ENCODE measurements around the gene USP26.

USP26 gene, protein sequence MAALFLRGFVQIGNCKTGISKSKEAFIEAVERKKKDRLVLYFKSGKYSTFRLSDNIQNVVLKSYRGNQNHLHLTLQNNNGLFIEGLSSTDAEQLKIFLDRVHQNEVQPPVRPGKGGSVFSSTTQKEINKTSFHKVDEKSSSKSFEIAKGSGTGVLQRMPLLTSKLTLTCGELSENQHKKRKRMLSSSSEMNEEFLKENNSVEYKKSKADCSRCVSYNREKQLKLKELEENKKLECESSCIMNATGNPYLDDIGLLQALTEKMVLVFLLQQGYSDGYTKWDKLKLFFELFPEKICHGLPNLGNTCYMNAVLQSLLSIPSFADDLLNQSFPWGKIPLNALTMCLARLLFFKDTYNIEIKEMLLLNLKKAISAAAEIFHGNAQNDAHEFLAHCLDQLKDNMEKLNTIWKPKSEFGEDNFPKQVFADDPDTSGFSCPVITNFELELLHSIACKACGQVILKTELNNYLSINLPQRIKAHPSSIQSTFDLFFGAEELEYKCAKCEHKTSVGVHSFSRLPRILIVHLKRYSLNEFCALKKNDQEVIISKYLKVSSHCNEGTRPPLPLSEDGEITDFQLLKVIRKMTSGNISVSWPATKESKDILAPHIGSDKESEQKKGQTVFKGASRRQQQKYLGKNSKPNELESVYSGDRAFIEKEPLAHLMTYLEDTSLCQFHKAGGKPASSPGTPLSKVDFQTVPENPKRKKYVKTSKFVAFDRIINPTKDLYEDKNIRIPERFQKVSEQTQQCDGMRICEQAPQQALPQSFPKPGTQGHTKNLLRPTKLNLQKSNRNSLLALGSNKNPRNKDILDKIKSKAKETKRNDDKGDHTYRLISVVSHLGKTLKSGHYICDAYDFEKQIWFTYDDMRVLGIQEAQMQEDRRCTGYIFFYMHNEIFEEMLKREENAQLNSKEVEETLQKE

DNA sequence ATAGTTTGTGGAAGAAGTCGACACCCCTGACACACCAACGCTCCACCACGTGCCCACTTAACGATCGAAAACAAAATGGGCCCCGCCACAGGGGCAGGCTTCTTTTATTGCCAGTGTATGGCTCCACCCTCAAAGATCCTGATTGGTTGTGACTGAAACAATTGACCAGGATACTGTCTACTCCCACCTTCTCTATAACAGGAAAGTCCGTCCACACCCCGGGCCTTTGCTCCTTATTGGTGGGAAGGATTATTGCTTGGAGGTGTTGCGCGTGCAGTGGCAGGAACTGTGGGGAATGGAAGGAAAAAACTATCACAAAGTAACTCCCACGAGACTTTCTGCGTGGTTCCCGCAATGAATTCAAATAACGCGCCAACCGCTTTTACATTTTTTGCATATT, at the start of gene USP26:
Gene USP26 (minus strand): TSS at position 79 of the 400 bp plus-strand sequence. CDS start 68,889 bp downstream, outside the sequence.
- H4K20me1 ChIP-seq (ENCODE audit: control insufficient read depth, insufficient read depth, low read depth, low read length): no peaks in the 10 kb centered on the region
- H3K79me2 ChIP-seq (ENCODE audit: control insufficient read depth, low read length): no peaks in the 10 kb centered on the region
- H3K4me3 ChIP-seq (ENCODE audit: low read length): no peak within 1 kb of the TSS
- no peaks in the 10 kb centered on the region for H3K36me3 ChIP-seq (ENCODE audit: control insufficient read depth, low read length)
- H3K27ac ChIP-seq (ENCODE audit: low read depth, low read length): no peak within 1 kb of the TSS
- H3K4me1 ChIP-seq (ENCODE audit: control insufficient read depth, low read length): no peaks in the 10 kb centered on the region
- H3K9me2 ChIP-seq (replicated peaks; ENCODE audit: control insufficient read depth, low read length): no peaks in the 10 kb centered on the region
- H3F3A ChIP-seq (ENCODE audit: control insufficient read depth, insufficient read depth): no peaks in the 10 kb centered on the region
- H3K9me3 ChIP-seq (ENCODE audit: control insufficient read depth, insufficient read depth, low read length): no peaks in the 10 kb centered on the region
- no peak within 1 kb of the TSS for H3K4me2 ChIP-seq (ENCODE audit: low read length)
- TF ChIP-seq EZH2phosphoT487 (IDR thresholded peaks at IDR 0.05; ENCODE audit: borderline replicate concordance, low read length): no peak
- TF ChIP-seq, protein P1, sequence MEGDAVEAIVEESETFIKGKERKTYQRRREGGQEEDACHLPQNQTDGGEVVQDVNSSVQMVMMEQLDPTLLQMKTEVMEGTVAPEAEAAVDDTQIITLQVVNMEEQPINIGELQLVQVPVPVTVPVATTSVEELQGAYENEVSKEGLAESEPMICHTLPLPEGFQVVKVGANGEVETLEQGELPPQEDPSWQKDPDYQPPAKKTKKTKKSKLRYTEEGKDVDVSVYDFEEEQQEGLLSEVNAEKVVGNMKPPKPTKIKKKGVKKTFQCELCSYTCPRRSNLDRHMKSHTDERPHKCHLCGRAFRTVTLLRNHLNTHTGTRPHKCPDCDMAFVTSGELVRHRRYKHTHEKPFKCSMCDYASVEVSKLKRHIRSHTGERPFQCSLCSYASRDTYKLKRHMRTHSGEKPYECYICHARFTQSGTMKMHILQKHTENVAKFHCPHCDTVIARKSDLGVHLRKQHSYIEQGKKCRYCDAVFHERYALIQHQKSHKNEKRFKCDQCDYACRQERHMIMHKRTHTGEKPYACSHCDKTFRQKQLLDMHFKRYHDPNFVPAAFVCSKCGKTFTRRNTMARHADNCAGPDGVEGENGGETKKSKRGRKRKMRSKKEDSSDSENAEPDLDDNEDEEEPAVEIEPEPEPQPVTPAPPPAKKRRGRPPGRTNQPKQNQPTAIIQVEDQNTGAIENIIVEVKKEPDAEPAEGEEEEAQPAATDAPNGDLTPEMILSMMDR (IDR thresholded peaks at IDR 0.05; ENCODE audit: low read depth, low read length, poor library complexity, severe bottlenecking): no peak
- H3K27me3 ChIP-seq (ENCODE audit: control insufficient read depth, low read length): no peaks in the 10 kb centered on the region

DNA sequence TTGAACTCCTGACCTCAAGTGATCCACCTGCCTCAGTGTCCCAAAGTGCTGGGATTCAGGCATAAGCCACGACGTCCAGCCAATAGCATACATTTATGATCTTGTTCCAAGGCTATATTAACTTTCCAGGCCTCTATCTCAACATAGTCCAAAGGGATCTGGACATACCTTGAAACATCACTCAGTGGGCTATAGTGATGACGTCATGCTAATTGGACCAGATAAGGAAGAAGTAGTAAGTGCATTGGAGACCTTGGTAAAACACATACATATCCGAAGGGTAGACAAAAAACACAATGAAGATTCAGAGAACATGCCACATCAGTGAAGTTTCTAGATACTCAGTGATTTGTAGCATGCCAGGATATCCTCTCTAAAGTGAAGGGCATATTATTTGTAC, 37.4 kb upstream of the USP26 start:
- Histone ChIP-seq H3F3A (ENCODE audit: control insufficient read depth, insufficient read depth) (no peaks in the 10 kb centered on the region), H3K27ac (ENCODE audit: low read depth, low read length) (no peak overlapping the region), H3K4me2 (ENCODE audit: low read length) (no peak overlapping the region), H3K79me2 (ENCODE audit: control insufficient read depth, low read length) (no peaks in the 10 kb centered on the region), H3K9me3 (ENCODE audit: control insufficient read depth, insufficient read depth, low read length) (no peaks in the 10 kb centered on the region), H3K4me3 (ENCODE audit: low read length) (no peak overlapping the region), H3K27me3 (ENCODE audit: control insufficient read depth, low read length) (no peaks in the 10 kb centered on the region), H4K20me1 (ENCODE audit: control insufficient read depth, insufficient read depth, low read depth, low read length) (no peaks in the 10 kb centered on the region), H3K9me2 (replicated peaks; ENCODE audit: control insufficient read depth, low read length) (no peaks in the 10 kb centered on the region), H3K36me3 (ENCODE audit: control insufficient read depth, low read length) (no peaks in the 10 kb centered on the region), H3K4me1 (ENCODE audit: control insufficient read depth, low read length) (no peaks in the 10 kb centered on the region)
- TF ChIP-seq EZH2phosphoT487 (IDR thresholded peaks at IDR 0.05; ENCODE audit: borderline replicate concordance, low read length): no peak
- TF ChIP-seq, protein P1 (IDR thresholded peaks at IDR 0.05; ENCODE audit: low read depth, low read length, poor library complexity, severe bottlenecking): no peak

DNA sequence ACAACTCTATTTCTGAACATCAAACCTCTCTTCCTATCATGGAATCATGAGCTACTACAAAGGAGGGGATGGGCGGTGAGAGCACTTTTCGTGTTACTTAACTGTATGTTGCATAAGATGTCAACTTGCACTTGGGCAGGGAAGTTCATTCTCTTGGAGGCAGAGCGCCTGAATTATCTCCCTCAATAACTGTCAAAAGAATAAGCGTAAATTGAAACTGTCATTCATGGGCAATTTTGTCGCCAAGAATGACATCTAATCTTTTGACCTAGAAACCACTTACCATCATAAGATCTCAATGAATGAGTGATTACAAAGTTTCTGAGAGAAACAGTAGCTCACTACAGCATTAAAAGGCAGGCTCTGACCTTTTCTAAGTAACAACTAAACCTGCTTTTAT, 23.5 kb upstream of the USP26 start:
- Histone ChIP-seq H3K4me1 (ENCODE audit: control insufficient read depth, low read length) (no peaks in the 10 kb centered on the region), H3K27me3 (ENCODE audit: control insufficient read depth, low read length) (no peaks in the 10 kb centered on the region), H3K79me2 (ENCODE audit: control insufficient read depth, low read length) (no peaks in the 10 kb centered on the region), H3F3A (ENCODE audit: control insufficient read depth, insufficient read depth) (no peaks in the 10 kb centered on the region), H3K27ac (ENCODE audit: low read depth, low read length) (no peak overlapping the region), H3K36me3 (ENCODE audit: control insufficient read depth, low read length) (no peaks in the 10 kb centered on the region), H3K4me2 (ENCODE audit: low read length) (no peak overlapping the region), H4K20me1 (ENCODE audit: control insufficient read depth, insufficient read depth, low read depth, low read length) (no peaks in the 10 kb centered on the region), H3K4me3 (ENCODE audit: low read length) (no peak overlapping the region), H3K9me2 (replicated peaks; ENCODE audit: control insufficient read depth, low read length) (no peaks in the 10 kb centered on the region), H3K9me3 (ENCODE audit: control insufficient read depth, insufficient read depth, low read length) (no peaks in the 10 kb centered on the region)
- TF ChIP-seq, protein P1 (IDR thresholded peaks at IDR 0.05; ENCODE audit: low read depth, low read length, poor library complexity, severe bottlenecking): no peak
- TF ChIP-seq EZH2phosphoT487 (IDR thresholded peaks at IDR 0.05; ENCODE audit: borderline replicate concordance, low read length): no peak

Data from DOHH2 (cell line).